H1 (cell line): ENCODE data around the gene COL19A1. TPM values are rescaled to one million over a fixed set of nuclear protein-coding genes. Genes with fewer than 3 reads are reported as not detected.

Experiments used
- CTCF ChIA-PET: fragments of 300-600 bp; sonication (Branson Sonifier 250); formaldehyde crosslinking; loops from one replicate; lab custom pipeline; 2021; ENCODE audit not compliant: partially characterized antibody; lab: Charles Lee
- POLR2A ChIA-PET: fragments of 300-600 bp; sonication (Branson Sonifier 250); formaldehyde crosslinking; loops from one replicate; lab custom pipeline; 2021; ENCODE audit warnings: inconsistent platforms; ENCODE audit not compliant: partially characterized antibody; lab: Charles Lee
- DNase-seq, 2 experiments: peaks; one replicate each; pipeline versions ENCODE4 v3.0.0 to v3.0.0-alpha.2; 2010 to 2022; ENCODE audit warnings: low spot score in 2 of 2, low read depth in 1 of 2, mixed read lengths in 1 of 2
- FAIRE-seq: peaks from 2 replicates; lab custom pipeline; 2011; peaks lifted over from hg19 to GRCh38; lab: Jason Lieb, UNC
- H2AFZ ChIP-seq: 2 replicates; pipeline ENCODE4 v1.8.1; 2012; ENCODE audit warnings: low read length, inconsistent platforms
- H2AK5ac ChIP-seq: 2 replicates; pipeline ENCODE4 v1.6.1; 2013; ENCODE audit warnings: low read depth, low read length
- H2BK120ac ChIP-seq: replicated peaks from 2 replicates; pipeline ENCODE3; 2013; ENCODE audit warnings: low read depth, low read length, inconsistent platforms
- H2BK12ac ChIP-seq: 2 replicates; pipeline ENCODE4 v1.6.1; 2013; ENCODE audit warnings: low read depth, low read length
- H2BK15ac ChIP-seq: 2 replicates; pipeline ENCODE4 v1.6.1; 2013; ENCODE audit warnings: low read length
- H2BK20ac ChIP-seq: 2 replicates; pipeline ENCODE4 v1.6.1; 2013; ENCODE audit warnings: low read length
- H2BK5ac ChIP-seq: 2 replicates; pipeline ENCODE4 v1.6.1; 2013; ENCODE audit warnings: low read depth, low read length
- H3K14ac ChIP-seq: 2 replicates; pipeline ENCODE4 v1.6.1; 2013; ENCODE audit warnings: inconsistent platforms; ENCODE audit not compliant: insufficient read length
- H3K18ac ChIP-seq: 2 replicates; pipeline ENCODE4 v1.6.1; 2013; ENCODE audit warnings: low read length; ENCODE audit errors: extremely low read depth
- H3K23ac ChIP-seq: 2 replicates; pipeline ENCODE4 v1.6.1; 2013; ENCODE audit warnings: inconsistent platforms; ENCODE audit not compliant: insufficient read length
- H3K23me2 ChIP-seq: 2 replicates; pipeline ENCODE4 v1.6.1; 2013; ENCODE audit warnings: low read depth, low read length
- H3K27ac ChIP-seq: 2 replicates; pipeline ENCODE4 v1.6.1; 2011; ENCODE audit warnings: low read depth, low read length, inconsistent platforms
- H3K27me3 ChIP-seq, 4 experiments: replicated peaks in 1 of 4; 1 replicate in 1 of 4; 2 replicates in 3 of 4; pipeline versions ENCODE4 v1.6.1 to v1.8.1; 2011 to 2013; ENCODE audit warnings: low read length in 3 of 4, mild to moderate bottlenecking in 3 of 4, inconsistent platforms in 2 of 4, mixed read lengths in 2 of 4, moderate library complexity in 1 of 4; ENCODE audit not compliant: control insufficient read depth in 3 of 4, insufficient read depth in 3 of 4; ENCODE audit errors: extremely low read depth in 1 of 4
- H3K36me3 ChIP-seq, 4 experiments: 2 replicates each; pipeline versions ENCODE4 v1.6.1 to v1.8.1; 2011 to 2013; ENCODE audit warnings: mild to moderate bottlenecking in 4 of 4, low read length in 3 of 4, moderate library complexity in 2 of 4, control low read depth in 1 of 4, inconsistent platforms in 1 of 4; ENCODE audit not compliant: insufficient read depth in 4 of 4, control insufficient read depth in 2 of 4
- H3K4ac ChIP-seq: replicated peaks from 2 replicates; pipeline ENCODE3; 2013; ENCODE audit warnings: low read length, low read depth, mixed read lengths, inconsistent platforms; ENCODE audit not compliant: insufficient read length
- H3K4me1 ChIP-seq, 4 experiments: replicated peaks in 1 of 4; 1 replicate in 1 of 4; 2 replicates in 3 of 4; pipeline versions ENCODE4 v1.6.1 to v1.8.1; 2011 to 2013; ENCODE audit warnings: low read length in 3 of 4, inconsistent platforms in 2 of 4, mixed read lengths in 1 of 4; ENCODE audit not compliant: insufficient read depth in 4 of 4, control insufficient read depth in 3 of 4
- H3K4me2 ChIP-seq, 2 experiments: 2 replicates each; pipeline versions ENCODE4 v1.6.1 to v1.8.1; 2011 to 2013; ENCODE audit warnings: low read depth in 2 of 2, low read length in 2 of 2, control low read depth in 1 of 2, inconsistent platforms in 1 of 2, mild to moderate bottlenecking in 1 of 2; ENCODE audit not compliant: insufficient read depth in 1 of 2
- H3K4me3 ChIP-seq, 4 experiments: fragments of 200-600, 300-600 bp in 1 of 4; sonication (generic), shearing (Covaris generic), sonication (Bioruptor Twin) in 1 of 4; 2 replicates each; pipeline versions ENCODE4 v1.5.1 to v1.8.1; 2011 to 2016; ENCODE audit warnings: low read length in 4 of 4, low read depth in 3 of 4, control low read depth in 2 of 4, inconsistent platforms in 2 of 4, mild to moderate bottlenecking in 2 of 4, mixed read lengths in 1 of 4, moderate library complexity in 1 of 4; ENCODE audit not compliant: insufficient read depth in 2 of 4; ENCODE audit errors: extremely low read depth in 1 of 4
- H3K56ac ChIP-seq: replicated peaks from 2 replicates; pipeline ENCODE3; 2013; ENCODE audit warnings: low read depth, mild to moderate bottlenecking, mixed read lengths, low read length, inconsistent platforms; ENCODE audit not compliant: insufficient read length
- H3K79me1 ChIP-seq: 2 replicates; pipeline ENCODE4 v1.6.1; 2013; ENCODE audit warnings: low read depth, low read length, control low read depth
- H3K79me2 ChIP-seq, 2 experiments: 2 replicates each; pipeline versions ENCODE4 v1.6.1 to v1.8.1; 2012 to 2013; ENCODE audit warnings: low read length in 2 of 2, mild to moderate bottlenecking in 2 of 2, inconsistent platforms in 1 of 2; ENCODE audit not compliant: insufficient read depth in 2 of 2, control insufficient read depth in 1 of 2
- H3K9ac ChIP-seq, 4 experiments: replicated peaks in 1 of 4; 1 replicate in 1 of 4; 2 replicates in 3 of 4; pipeline versions ENCODE4 v1.6.1 to v1.8.1; 2011 to 2013; ENCODE audit warnings: low read depth in 3 of 4, low read length in 3 of 4, control low read depth in 2 of 4, mild to moderate bottlenecking in 2 of 4, moderate library complexity in 2 of 4, inconsistent platforms in 1 of 4; ENCODE audit errors: extremely low read depth in 1 of 4
- H3K9me3 ChIP-seq, 2 experiments: 2 replicates each; pipeline versions ENCODE4 v1.6.1 to v1.8.1; 2012 to 2013; ENCODE audit warnings: mild to moderate bottlenecking in 2 of 2, moderate library complexity in 2 of 2, control low read depth in 1 of 2, inconsistent platforms in 1 of 2, low read depth in 1 of 2, low read length in 1 of 2, mixed read lengths in 1 of 2; ENCODE audit not compliant: insufficient read depth in 2 of 2
- H4K20me1 ChIP-seq, 2 experiments: replicated peaks in 1 of 2; 2 replicates each; pipeline versions ENCODE3 to v1.8.1; 2011 to 2013; ENCODE audit warnings: inconsistent platforms in 2 of 2, low read length in 2 of 2, mild to moderate bottlenecking in 1 of 2; ENCODE audit not compliant: insufficient read depth in 2 of 2, control insufficient read depth in 1 of 2
- H4K5ac ChIP-seq: 2 replicates; pipeline ENCODE4 v1.6.1; 2013; ENCODE audit warnings: low read length, low read depth, mixed read lengths, inconsistent platforms; ENCODE audit not compliant: insufficient read length
- H4K8ac ChIP-seq: 2 replicates; pipeline ENCODE4 v1.8.0; 2013; ENCODE audit warnings: mild to moderate bottlenecking, moderate library complexity, low read length, inconsistent platforms; ENCODE audit not compliant: insufficient read depth; ENCODE audit errors: extremely low read depth
- H4K91ac ChIP-seq: replicated peaks from 2 replicates; pipeline ENCODE3; 2013; ENCODE audit warnings: low read length, mixed read lengths, inconsistent platforms; ENCODE audit not compliant: insufficient read length
- ATF2 ChIP-seq: IDR thresholded peaks from 2 replicates; pipeline ENCODE4 v1.6.1; 2012; ENCODE audit warnings: low read length, inconsistent platforms
- CBX8 ChIP-seq: fragments of 300-800, 300-1000 bp; sonication (generic); IDR thresholded peaks from 2 replicates; pipeline ENCODE4 v1.7.1; 2016; ENCODE audit warnings: low read depth, low read length, borderline replicate concordance
- CREB1 ChIP-seq: IDR thresholded peaks from 2 replicates; pipeline ENCODE4 v1.6.1; 2012; ENCODE audit warnings: inconsistent platforms
- EGR1 ChIP-seq: IDR thresholded peaks from 2 replicates; pipeline ENCODE4 v1.6.1; 2011; ENCODE audit warnings: low read depth, low read length, borderline replicate concordance
- MAFK ChIP-seq: IDR thresholded peaks from 2 replicates; pipeline ENCODE4 v1.6.1; 2012; ENCODE audit warnings: low read depth, mild to moderate bottlenecking, improper control_type of control experiment, low read length
- MAX ChIP-seq: IDR thresholded peaks from 2 replicates; pipeline ENCODE4 v1.6.1; 2012; ENCODE audit warnings: inconsistent platforms
- RNF2 ChIP-seq: fragments of 200-900, 300-1000 bp; sonication (generic); IDR thresholded peaks from 2 replicates; pipeline ENCODE4 v1.7.1; 2016; ENCODE audit warnings: borderline replicate concordance, low read depth, mild to moderate bottlenecking, antibody characterized with exemption, low read length; ENCODE audit not compliant: poor library complexity, severe bottlenecking; ENCODE audit errors: missing control alignments
- SAP30 ChIP-seq: fragments of 300-600 bp; sonication (generic); IDR thresholded peaks from 2 replicates; pipeline ENCODE4 v1.7.1; 2012; ENCODE audit warnings: low read length, moderate library complexity, mild to moderate bottlenecking, inconsistent platforms; ENCODE audit not compliant: insufficient read depth, insufficient replicate concordance
- SP2 ChIP-seq: IDR thresholded peaks from 2 replicates; pipeline ENCODE4 v1.6.1; 2012; ENCODE audit warnings: mild to moderate bottlenecking, low read length, inconsistent platforms
- SP4 ChIP-seq: IDR thresholded peaks from 2 replicates; pipeline ENCODE4 v1.6.1; 2012; ENCODE audit warnings: low read length, inconsistent platforms
- TAF1 ChIP-seq: IDR thresholded peaks from 2 replicates; pipeline ENCODE4 v1.6.1; 2011; ENCODE audit warnings: mild to moderate bottlenecking, low read depth, low read length
- TCF12 ChIP-seq: IDR thresholded peaks from 2 replicates; pipeline ENCODE4 v1.6.1; 2011; ENCODE audit warnings: low read depth, mild to moderate bottlenecking, low read length
- YY1 ChIP-seq: IDR thresholded peaks from 2 replicates; pipeline ENCODE4 v1.6.1; 2011; ENCODE audit warnings: low read depth, mild to moderate bottlenecking, low read length
- WGBS, 2 experiments: shearing (Covaris generic) in 1 of 2; methylation state at CpG; one replicate each; pipeline versions ENCODE4 v1.1.6 to v1.1.7; 2013 to 2015; ENCODE audit warnings: low lambda C conversion rate in 2 of 2, mixed read lengths in 2 of 2, inconsistent platforms in 1 of 2, low coverage in 1 of 2, missing lambda C conversion rate in 1 of 2; ENCODE audit not compliant: insufficient replicate concordance in 2 of 2, insufficient coverage in 1 of 2, insufficient read length in 1 of 2; ENCODE audit errors: extremely low coverage in 1 of 2, missing lambda C conversion rate in 1 of 2; 5-methylcytosine and 5-hydroxymethylcytosine counted together
- polyA plus RNA-seq, 7 experiments: library from polyadenylated mRNA; depleted of rRNA in 3 of 7; stranded (reverse) in 5 of 7; unstranded in 2 of 7; fragments of >200 nt in 5 of 7; fragments of 200-250 nt in 2 of 7; gene quantifications; 1 replicate in 5 of 7; 2 replicates in 1 of 7; 4 replicates in 1 of 7; pipeline versions ENCODE4 v1.2.1 to v1.2.3, GENCODE V29; 2011 to 2013; ENCODE audit warnings: missing spikeins in 2 of 7, mixed read lengths in 2 of 7
- total RNA-seq: library from RNA; stranded (reverse); fragmentation: NEBNext Ultra II Directional; extraction: Animal tissue kit (Norgen Biotek cat#: 25700); gene quantifications from 2 replicates; pipeline ENCODE4 v1.2.1, GENCODE V29; 2021

The COL19A1 gene
- total and polyA plus RNA-seq, 2 of the 8 experiments (the other 6 are each of a cell fraction or from before 2014, with no cell fraction given) = not detected

GRCh38 chr6:69883551-69883950 lies 17.2 kb downstream of the COL19A1 start:
- no peak overlapping the region for H2AFZ ChIP-seq
- no peak for FAIRE-seq
- no peaks in the 10 kb centered on the region for H3K4me1 ChIP-seq
- no peak overlapping the region for H4K91ac ChIP-seq
- no peak overlapping the region for H2BK12ac ChIP-seq
- no peak overlapping the region for H3K14ac ChIP-seq
- no peaks in the 10 kb centered on the region for H3K23me2 ChIP-seq
- H3K79me1 ChIP-seq = no peaks in the 10 kb centered on the region
- TF ChIP-seq EGR1 (no peak), CREB1 (no peak), YY1 (no peak), SP2 (no peak), MAFK (no peak), ATF2 (no peak), MAX (no peak), TAF1 (no peak), SP4 (no peak), CBX8 (no peak), RNF2 (no peak), TCF12 (no peak), SAP30 (no peak)
- H3K23ac ChIP-seq = no peak overlapping the region
- H3K18ac ChIP-seq = no peak overlapping the region
- ChIA-PET POLR2A (no interaction called here), CTCF (no interaction called here)
- no peak overlapping the region for H4K8ac ChIP-seq
- no peaks in the 10 kb centered on the region for H3K36me3 ChIP-seq
- no peak overlapping the region for H2BK5ac ChIP-seq
- H3K9me3 ChIP-seq = no peaks in the 10 kb centered on the region
- no peak overlapping the region for H2AK5ac ChIP-seq
- no peak overlapping the region for H2BK15ac ChIP-seq
- no peaks in the 10 kb centered on the region for H3K27me3 ChIP-seq
- no peak overlapping the region for H3K4me2 ChIP-seq
- H2BK20ac ChIP-seq = no peak overlapping the region
- 65% methylated on average over 4 of the region's 4 CpGs; no CpG with 5 or more reads in 1 of the 2 experiments for WGBS, 2 experiments
- no peaks in the 10 kb centered on the region for H4K20me1 ChIP-seq
- H3K4me3 ChIP-seq = no peak overlapping the region
- H3K56ac ChIP-seq = no peak overlapping the region
- H3K79me2 ChIP-seq = no peaks in the 10 kb centered on the region
- no peak overlapping the region for H3K4ac ChIP-seq
- no peak overlapping the region for H4K5ac ChIP-seq
- no peak for DNase-seq
- no peak overlapping the region for H3K27ac ChIP-seq
- no peak overlapping the region for H2BK120ac ChIP-seq
- H3K9ac ChIP-seq = no peak overlapping the region
